ENCODE results near the gene GJC1.

The GJC1 gene

DNA sequence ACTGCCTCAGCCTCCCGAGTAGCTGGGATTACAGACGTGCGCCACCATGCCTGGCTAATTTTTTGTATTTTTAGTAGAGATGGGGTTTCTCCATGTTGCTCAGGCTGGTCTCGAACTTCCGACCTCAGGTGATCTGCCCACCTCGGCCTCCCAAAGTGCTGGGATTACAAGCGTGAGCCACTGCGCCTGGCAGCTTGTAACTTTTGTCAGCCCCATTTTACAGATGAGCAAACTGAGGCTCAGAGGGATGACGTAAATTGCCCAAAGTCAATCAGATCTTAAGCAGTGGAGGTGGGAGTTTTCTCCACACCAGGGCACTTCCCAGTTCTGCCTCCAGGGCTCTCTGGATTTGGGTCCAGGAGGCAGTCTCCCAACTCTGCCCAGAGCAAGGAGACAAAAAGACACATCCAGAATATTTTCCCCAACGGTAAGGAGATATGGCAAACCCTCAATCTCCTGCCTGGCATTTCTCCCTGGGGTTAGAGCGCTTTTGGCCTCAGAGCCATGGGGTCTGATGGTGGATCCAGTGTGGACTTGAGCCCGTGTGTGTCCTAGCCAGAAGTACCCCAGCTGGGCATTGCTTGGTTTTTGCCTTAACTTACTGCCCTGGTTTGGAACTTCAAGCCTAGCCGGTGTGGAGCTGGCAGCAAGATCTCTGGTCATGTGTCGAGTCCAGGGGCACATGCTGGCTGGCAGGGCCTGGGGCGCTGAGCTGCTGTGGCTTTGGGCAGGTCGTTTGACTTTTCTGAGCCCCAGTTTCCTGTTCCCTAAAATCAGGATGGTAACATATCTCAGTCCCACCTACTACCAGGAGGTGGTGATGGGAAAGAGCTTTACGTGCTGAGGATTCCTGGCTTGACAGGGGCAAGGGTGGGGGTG, 67.9 kb downstream of the GJC1 start:
- no peak for DNase-seq
- Histone ChIP-seq H4K20me1 (ENCODE audit: insufficient read depth, low read length) (peaks cover 8% of the 10 kb centered on the region; the same call in 1 of the 2 replicates), H3K4me3 (ENCODE audit: low read depth in 1 of 2, low read length in 2 of 2) (no peak overlapping the region), H2AFZ (ENCODE audit: low read depth, low read length) (no peak overlapping the region), H3K9ac (ENCODE audit: low read depth, low read length) (no peak overlapping the region), H3K4me1 (ENCODE audit: insufficient read depth, low read length) (no peaks in the 10 kb centered on the region), H3K36me3 (ENCODE audit: insufficient read depth, low read length) (no peaks in the 10 kb centered on the region), H3K27me3 (ENCODE audit: insufficient read depth, low read length, poor library complexity) (peaks cover 22% of the 10 kb centered on the region), H3K27ac (ENCODE audit: low read length) (no peak overlapping the region), H3K9me3 (ENCODE audit: insufficient read depth, low read length, severe bottlenecking) (no peaks in the 10 kb centered on the region), H3K4me2 (ENCODE audit: insufficient read depth, low read length) (no peak overlapping the region), H3K79me2 (ENCODE audit: insufficient read depth, low read length) (no peaks in the 10 kb centered on the region)
- TF ChIP-seq, protein P1, sequence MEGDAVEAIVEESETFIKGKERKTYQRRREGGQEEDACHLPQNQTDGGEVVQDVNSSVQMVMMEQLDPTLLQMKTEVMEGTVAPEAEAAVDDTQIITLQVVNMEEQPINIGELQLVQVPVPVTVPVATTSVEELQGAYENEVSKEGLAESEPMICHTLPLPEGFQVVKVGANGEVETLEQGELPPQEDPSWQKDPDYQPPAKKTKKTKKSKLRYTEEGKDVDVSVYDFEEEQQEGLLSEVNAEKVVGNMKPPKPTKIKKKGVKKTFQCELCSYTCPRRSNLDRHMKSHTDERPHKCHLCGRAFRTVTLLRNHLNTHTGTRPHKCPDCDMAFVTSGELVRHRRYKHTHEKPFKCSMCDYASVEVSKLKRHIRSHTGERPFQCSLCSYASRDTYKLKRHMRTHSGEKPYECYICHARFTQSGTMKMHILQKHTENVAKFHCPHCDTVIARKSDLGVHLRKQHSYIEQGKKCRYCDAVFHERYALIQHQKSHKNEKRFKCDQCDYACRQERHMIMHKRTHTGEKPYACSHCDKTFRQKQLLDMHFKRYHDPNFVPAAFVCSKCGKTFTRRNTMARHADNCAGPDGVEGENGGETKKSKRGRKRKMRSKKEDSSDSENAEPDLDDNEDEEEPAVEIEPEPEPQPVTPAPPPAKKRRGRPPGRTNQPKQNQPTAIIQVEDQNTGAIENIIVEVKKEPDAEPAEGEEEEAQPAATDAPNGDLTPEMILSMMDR (IDR thresholded peaks at IDR 0.05; ENCODE audit: borderline replicate concordance, extremely low read depth, low read length, poor library complexity, severe bottlenecking): no peak
- no peak for TF ChIP-seq EZH2 (IDR thresholded peaks at IDR 0.05; ENCODE audit: borderline replicate concordance, low read depth, low read length, severe bottlenecking)
- ATAC-seq (ENCODE audit: insufficient read depth, low read depth): no peak

DNA sequence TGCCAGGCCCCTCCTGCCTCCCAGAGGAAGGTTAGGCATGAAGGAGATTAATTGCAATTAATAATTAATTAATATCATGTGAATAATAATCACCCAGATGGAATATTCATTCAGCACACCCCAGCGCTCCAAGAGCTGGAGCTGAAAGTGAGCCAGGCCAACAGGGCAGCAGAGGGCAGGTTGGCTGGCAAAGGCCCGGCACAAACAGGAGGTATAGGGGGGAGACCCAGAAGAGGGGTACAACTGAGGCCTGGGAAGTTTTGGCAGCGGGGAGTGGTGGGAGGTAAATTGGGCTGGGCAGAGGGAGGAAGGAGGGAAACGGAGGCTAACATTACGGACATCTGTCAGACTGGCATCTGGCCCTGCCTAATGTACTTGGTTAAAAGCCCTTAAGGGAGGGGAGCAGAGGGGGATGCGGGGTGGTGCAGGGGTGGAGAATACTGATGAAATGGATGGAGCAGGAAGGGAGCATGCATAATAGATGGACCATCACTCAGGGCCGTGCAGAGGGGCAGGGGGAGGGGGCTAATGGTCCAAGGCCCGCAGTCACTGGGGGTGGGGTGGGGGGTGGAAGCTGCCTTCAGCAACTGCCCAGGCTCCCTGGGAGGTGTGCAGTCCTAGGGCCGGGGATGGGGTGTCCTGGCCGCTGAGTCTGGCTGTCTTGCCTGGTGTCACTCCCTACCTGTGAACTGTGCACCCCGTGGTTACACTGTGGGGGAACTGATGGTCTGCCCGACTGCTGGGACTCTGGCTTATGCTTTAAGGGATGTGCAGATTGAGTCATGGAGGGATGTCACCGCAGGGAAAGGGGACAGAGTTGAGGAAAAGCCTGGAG, 69.4 kb downstream of the GJC1 start:
- Histone ChIP-seq H3K9me3 (ENCODE audit: insufficient read depth, low read length, severe bottlenecking) (no peaks in the 10 kb centered on the region), H3K27ac (ENCODE audit: low read length) (no peak overlapping the region), H3K9ac (ENCODE audit: low read depth, low read length) (no peak overlapping the region), H3K27me3 (ENCODE audit: insufficient read depth, low read length, poor library complexity) (peaks cover 25% of the 10 kb centered on the region), H3K36me3 (ENCODE audit: insufficient read depth, low read length) (no peaks in the 10 kb centered on the region), H3K4me3 (ENCODE audit: low read depth in 1 of 2, low read length in 2 of 2) (no peak overlapping the region), H2AFZ (ENCODE audit: low read depth, low read length) (no peak overlapping the region), H4K20me1 (ENCODE audit: insufficient read depth, low read length) (peaks cover 7% of the 10 kb centered on the region; the same call in 1 of the 2 replicates), H3K4me2 (ENCODE audit: insufficient read depth, low read length) (no peak overlapping the region), H3K79me2 (ENCODE audit: insufficient read depth, low read length) (no peaks in the 10 kb centered on the region), H3K4me1 (ENCODE audit: insufficient read depth, low read length) (no peaks in the 10 kb centered on the region)
- no peak for DNase-seq
- ATAC-seq (ENCODE audit: insufficient read depth, low read depth): no peak
- TF ChIP-seq EZH2 (IDR thresholded peaks at IDR 0.05; ENCODE audit: borderline replicate concordance, low read depth, low read length, severe bottlenecking): no peak
- TF ChIP-seq, protein P1 (IDR thresholded peaks at IDR 0.05; ENCODE audit: borderline replicate concordance, extremely low read depth, low read length, poor library complexity, severe bottlenecking): no peak

DNA sequence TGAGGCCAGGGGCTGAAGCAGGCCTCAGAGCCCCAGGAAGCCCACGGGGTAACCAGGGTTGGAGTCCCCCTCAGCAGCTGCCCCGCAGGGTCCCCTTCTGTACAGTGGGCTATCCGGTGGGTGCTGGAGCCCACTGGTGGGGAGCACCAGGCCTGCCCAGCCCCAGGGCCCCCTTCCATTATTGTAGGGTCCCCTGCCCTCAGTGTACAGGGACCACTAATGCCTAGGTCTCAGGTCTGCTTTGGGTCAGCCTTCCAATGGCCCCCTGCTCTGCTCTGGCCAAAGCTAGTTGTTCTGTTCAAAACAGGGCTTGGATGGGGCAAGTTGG, 70.2 kb downstream of the GJC1 start:
- no peak for ATAC-seq (ENCODE audit: insufficient read depth, low read depth)
- no peak for TF ChIP-seq EZH2 (IDR thresholded peaks at IDR 0.05; ENCODE audit: borderline replicate concordance, low read depth, low read length, severe bottlenecking)
- TF ChIP-seq, protein P1 (IDR thresholded peaks at IDR 0.05; ENCODE audit: borderline replicate concordance, extremely low read depth, low read length, poor library complexity, severe bottlenecking): no peak
- H4K20me1 ChIP-seq (ENCODE audit: insufficient read depth, low read length): peaks cover 7% of the 10 kb centered on the region; the same call in 1 of the 2 replicates
- H2AFZ ChIP-seq (ENCODE audit: low read depth, low read length): no peak overlapping the region
- no peaks in the 10 kb centered on the region for H3K36me3 ChIP-seq (ENCODE audit: insufficient read depth, low read length)
- peaks cover 25% of the 10 kb centered on the region for H3K27me3 ChIP-seq (ENCODE audit: insufficient read depth, low read length, poor library complexity)
- no peaks in the 10 kb centered on the region for H3K79me2 ChIP-seq (ENCODE audit: insufficient read depth, low read length)
- no peak for DNase-seq
- no peaks in the 10 kb centered on the region for H3K9me3 ChIP-seq (ENCODE audit: insufficient read depth, low read length, severe bottlenecking)
- no peak overlapping the region for H3K27ac ChIP-seq (ENCODE audit: low read length)
- H3K4me2 ChIP-seq (ENCODE audit: insufficient read depth, low read length): no peak overlapping the region
- H3K9ac ChIP-seq (ENCODE audit: low read depth, low read length): no peak overlapping the region
- H3K4me3 ChIP-seq (ENCODE audit: low read depth in 1 of 2, low read length in 2 of 2): no peak overlapping the region
- H3K4me1 ChIP-seq (ENCODE audit: insufficient read depth, low read length): no peaks in the 10 kb centered on the region

All from DND-41 (cell line).